Testis (tissue), 2 donors: ENCODE data around the gene GABBR2.

ENCODE experiments used
- POLR2A ChIP-seq: fragments of 450-650 bp; IDR thresholded peaks from one replicate; pipeline ENCODE4 v1.6.1; 2017; ENCODE audit warnings: antibody characterized with exemption, mild to moderate bottlenecking, moderate library complexity
- TF ChIP-seq, protein P1 (sequence below), 3 experiments: fragments of 450-650 bp in 2 of 3; fragments of 200-600 bp in 1 of 3; sonication (generic) in 1 of 3; IDR thresholded peaks; one replicate each; pipeline ENCODE4 v1.5.1; 2016 to 2019; ENCODE audit warnings: antibody characterized with exemption in 3 of 3, mild to moderate bottlenecking in 2 of 3, moderate library complexity in 1 of 3

DNA sequence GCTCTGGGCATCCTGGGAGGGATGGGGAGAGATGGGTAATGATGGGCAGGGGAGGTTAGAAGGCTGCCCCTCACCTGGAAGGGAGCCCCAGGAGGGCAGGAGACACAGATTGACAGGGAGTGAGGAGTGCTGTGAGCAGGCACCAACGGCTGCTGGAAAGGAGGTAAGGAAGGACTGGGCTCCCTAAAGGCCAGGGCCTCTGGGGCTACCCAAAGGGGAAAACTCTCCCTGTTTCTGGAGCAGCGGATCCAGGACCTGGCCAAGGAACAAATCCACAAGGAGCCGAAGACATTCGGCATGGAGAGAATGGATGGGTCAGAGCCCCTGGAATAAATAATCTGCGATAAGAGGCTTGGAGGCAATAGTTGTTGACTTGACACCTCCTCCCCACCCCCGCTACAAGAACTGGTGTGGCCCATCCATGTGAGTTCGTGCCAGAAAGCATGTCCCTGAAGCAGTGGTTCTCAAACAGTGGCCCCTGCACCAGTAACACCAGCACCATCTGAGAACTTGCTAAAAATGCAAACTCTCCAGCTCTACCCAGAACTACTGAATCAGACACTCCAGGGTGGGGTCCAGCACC lies 208.3 kb downstream of the GABBR2 start:
- TF ChIP-seq, protein P1, sequence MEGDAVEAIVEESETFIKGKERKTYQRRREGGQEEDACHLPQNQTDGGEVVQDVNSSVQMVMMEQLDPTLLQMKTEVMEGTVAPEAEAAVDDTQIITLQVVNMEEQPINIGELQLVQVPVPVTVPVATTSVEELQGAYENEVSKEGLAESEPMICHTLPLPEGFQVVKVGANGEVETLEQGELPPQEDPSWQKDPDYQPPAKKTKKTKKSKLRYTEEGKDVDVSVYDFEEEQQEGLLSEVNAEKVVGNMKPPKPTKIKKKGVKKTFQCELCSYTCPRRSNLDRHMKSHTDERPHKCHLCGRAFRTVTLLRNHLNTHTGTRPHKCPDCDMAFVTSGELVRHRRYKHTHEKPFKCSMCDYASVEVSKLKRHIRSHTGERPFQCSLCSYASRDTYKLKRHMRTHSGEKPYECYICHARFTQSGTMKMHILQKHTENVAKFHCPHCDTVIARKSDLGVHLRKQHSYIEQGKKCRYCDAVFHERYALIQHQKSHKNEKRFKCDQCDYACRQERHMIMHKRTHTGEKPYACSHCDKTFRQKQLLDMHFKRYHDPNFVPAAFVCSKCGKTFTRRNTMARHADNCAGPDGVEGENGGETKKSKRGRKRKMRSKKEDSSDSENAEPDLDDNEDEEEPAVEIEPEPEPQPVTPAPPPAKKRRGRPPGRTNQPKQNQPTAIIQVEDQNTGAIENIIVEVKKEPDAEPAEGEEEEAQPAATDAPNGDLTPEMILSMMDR (IDR thresholded peaks at IDR 0.05): no peak
- TF ChIP-seq POLR2A: no peak
